ENCODE data around the gene AKR1D1.
"Not testable (repeated sequence)": the region's sequence is repeated elsewhere in the genome, so short reads cannot be mapped to it uniquely, and the experiment has no call there.

The AKR1D1 gene

DNA sequence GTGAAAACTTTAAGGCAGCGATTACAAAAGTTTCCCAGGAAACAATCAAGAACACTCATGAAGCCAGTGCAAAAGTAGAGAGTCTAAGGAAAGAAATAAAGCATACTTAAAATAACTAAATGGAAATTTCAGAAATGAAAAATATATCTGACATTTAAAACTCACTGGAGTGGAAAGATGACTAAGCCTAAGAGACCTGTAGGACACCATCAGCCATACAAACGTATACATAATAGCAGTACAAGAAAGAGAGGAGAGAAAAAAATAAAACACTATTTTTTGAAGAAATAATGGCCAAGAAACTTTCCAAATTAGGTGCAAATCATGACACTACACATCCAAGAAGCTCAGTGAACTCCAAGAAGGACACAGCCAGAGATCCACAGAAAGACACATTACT, 5.4 kb upstream of the AKR1D1 start:
- ChIA-PET CTCF (no interaction called here), POLR2A (no interaction called here)
- TF ChIP-seq, protein P1, sequence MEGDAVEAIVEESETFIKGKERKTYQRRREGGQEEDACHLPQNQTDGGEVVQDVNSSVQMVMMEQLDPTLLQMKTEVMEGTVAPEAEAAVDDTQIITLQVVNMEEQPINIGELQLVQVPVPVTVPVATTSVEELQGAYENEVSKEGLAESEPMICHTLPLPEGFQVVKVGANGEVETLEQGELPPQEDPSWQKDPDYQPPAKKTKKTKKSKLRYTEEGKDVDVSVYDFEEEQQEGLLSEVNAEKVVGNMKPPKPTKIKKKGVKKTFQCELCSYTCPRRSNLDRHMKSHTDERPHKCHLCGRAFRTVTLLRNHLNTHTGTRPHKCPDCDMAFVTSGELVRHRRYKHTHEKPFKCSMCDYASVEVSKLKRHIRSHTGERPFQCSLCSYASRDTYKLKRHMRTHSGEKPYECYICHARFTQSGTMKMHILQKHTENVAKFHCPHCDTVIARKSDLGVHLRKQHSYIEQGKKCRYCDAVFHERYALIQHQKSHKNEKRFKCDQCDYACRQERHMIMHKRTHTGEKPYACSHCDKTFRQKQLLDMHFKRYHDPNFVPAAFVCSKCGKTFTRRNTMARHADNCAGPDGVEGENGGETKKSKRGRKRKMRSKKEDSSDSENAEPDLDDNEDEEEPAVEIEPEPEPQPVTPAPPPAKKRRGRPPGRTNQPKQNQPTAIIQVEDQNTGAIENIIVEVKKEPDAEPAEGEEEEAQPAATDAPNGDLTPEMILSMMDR (IDR thresholded peaks at IDR 0.05; ENCODE audit: control extremely low read depth, extremely low read depth, low read depth, missing control alignments), result no peak
- DNase-seq (ENCODE audit: extremely low spot score), result no peak

DNA sequence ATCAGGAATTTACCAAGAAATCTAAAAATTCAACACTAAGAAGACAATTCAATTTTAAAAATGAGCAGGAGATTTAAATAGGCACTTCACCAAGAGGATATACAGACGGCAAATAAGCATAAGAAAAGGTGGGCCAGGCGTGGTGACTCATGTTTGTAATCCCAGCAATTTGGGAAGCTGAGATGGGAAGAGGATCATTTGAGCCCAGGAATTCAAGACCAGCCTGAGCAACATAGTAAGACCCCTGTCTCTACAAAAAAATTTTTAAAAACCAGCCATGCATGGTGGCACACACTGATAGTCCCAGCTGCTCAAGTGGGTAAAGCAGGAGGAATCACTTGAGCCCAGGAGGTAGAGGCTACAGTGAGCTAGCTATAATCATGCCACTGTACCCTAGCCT, 3.5 kb upstream of the AKR1D1 start:
- CTCF ChIA-PET, result no interaction called here
- no peak for DNase-seq (ENCODE audit: extremely low spot score)
- TF ChIP-seq, protein P1 (IDR thresholded peaks at IDR 0.05; ENCODE audit: control extremely low read depth, extremely low read depth, low read depth, missing control alignments), result no peak
- POLR2A ChIA-PET, result no interaction called here

DNA sequence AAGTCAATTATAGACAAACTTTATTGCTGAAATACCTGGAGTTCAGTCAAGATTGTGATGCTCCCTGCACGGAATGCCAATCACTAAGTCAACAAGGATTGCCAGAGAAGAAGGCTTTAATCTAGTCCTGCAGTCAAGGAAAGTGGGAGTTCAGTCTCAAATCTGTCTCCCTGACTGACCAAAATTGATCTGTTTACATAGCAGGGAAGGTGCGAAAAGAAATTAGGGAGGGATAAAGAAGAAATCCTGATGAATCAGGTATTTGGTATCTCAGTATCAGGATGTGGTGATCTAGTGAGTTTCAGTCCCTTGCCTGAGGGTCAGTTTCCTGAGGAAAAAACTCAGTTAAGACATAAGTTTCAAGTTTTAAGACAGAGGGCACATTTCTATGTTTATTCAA, 2.1 kb upstream of the AKR1D1 start:
- no peak for DNase-seq (ENCODE audit: extremely low spot score)
- ChIA-PET POLR2A (no interaction called here), CTCF (no interaction called here)
- TF ChIP-seq, protein P1 (IDR thresholded peaks at IDR 0.05; ENCODE audit: control extremely low read depth, extremely low read depth, low read depth, missing control alignments), result no peak

DNA sequence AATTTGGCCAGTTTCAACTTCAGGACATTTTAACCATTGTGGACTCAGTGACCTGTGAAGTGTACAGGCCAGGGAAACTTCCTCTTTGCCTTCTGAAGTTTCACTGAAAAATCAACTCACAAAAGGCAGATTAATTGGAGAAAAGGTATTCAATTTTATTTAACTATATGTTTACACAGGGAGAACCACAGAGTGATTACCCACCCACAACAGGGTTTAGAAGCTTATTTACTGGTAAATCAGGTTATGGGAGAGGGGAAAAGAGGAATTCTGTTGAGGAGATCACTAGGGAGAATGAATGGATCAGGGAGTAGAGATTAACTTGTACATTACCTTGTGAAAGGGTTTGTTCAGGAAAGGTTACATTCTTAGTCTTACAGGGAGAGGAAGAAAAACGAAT, 1.7 kb upstream of the AKR1D1 start:
- TF ChIP-seq, protein P1 (IDR thresholded peaks at IDR 0.05; ENCODE audit: control extremely low read depth, extremely low read depth, low read depth, missing control alignments), result no peak
- ChIA-PET CTCF (no interaction called here), POLR2A (no interaction called here)
- no peak for DNase-seq (ENCODE audit: extremely low spot score)

DNA sequence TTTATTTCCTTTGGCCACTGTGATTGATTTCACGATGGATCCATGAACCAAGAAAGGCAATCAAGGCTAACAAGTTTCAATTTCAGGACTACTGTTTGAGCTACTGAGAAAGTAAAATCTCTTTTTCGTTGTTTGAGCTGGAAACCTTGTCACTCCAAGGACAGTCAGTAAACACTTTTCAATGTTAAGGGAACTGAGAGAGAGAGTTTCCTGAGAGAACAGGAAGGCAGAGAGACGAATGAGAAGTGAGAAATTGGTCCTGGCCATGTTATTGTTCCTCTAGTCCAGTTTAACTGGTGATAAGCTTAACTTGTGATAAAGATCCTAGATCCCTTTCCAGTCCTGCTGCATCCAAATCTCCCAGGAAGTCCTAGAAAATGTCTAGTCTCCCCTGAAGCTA, 909 bp upstream of the AKR1D1 start:
- DNase-seq (ENCODE audit: extremely low spot score), result no peak
- TF ChIP-seq, protein P1 (IDR thresholded peaks at IDR 0.05; ENCODE audit: control extremely low read depth, extremely low read depth, low read depth, missing control alignments), result no peak
- ChIA-PET POLR2A (no interaction called here), CTCF (no interaction called here)

DNA sequence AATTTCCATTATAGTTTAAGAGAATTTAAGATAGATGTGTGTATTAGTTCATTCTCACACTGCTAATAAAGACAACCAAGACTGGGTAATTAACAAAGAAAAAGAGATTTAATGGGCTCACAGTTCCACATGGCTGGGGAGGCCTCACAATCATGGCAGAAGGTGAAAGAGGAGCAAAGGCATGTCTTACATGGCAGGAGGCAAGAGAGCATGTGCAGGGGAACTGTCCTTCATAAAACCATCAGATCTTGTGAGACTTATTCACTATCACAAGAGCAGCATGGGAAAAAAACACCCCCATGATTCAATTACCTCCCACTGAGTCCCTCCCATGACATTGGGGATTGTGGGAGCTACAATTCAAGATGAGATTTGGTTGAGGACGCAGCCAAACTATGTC, 473 bp upstream of the AKR1D1 start:
- POLR2A ChIA-PET; DNase-seq (ENCODE audit: extremely low spot score); CTCF ChIA-PET: not testable (repeated sequence)

DNA sequence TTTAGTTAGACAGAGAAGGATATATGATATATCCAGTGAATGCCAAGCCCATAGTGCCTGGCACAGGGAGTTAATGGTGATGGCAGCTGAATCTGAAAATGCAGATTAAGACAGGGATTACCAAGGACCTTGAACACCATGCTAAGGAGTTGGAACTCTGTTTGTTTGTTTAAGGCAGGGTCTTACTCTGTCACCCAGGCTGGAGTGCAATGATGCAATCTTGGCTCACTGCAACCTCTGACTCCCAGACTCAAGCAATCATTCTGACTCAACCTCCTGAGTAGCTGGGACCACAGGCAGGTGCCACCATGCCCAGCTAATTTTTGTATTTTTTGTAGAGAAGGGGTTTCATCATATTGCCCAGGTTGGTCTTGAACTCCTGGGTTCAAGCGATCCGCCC, 1.6 kb downstream of the AKR1D1 start:
- POLR2A ChIA-PET, result no interaction called here
- DNase-seq (ENCODE audit: extremely low spot score), result no peak

More for the DNA sequence above, 1.6 kb downstream of the AKR1D1 start:
- CTCF ChIA-PET, result interaction anchor here (1.7 kb wide), 1 partner anchor 14 kb away, joined by 3 read pairs; no protein-coding TSS in a partner anchor
- TF ChIP-seq, protein P1 (IDR thresholded peaks at IDR 0.05; ENCODE audit: control extremely low read depth, extremely low read depth, low read depth, missing control alignments), result no peak
